Measurements from ENCODE around the gene WDR18.

Gene WDR18

DNA sequence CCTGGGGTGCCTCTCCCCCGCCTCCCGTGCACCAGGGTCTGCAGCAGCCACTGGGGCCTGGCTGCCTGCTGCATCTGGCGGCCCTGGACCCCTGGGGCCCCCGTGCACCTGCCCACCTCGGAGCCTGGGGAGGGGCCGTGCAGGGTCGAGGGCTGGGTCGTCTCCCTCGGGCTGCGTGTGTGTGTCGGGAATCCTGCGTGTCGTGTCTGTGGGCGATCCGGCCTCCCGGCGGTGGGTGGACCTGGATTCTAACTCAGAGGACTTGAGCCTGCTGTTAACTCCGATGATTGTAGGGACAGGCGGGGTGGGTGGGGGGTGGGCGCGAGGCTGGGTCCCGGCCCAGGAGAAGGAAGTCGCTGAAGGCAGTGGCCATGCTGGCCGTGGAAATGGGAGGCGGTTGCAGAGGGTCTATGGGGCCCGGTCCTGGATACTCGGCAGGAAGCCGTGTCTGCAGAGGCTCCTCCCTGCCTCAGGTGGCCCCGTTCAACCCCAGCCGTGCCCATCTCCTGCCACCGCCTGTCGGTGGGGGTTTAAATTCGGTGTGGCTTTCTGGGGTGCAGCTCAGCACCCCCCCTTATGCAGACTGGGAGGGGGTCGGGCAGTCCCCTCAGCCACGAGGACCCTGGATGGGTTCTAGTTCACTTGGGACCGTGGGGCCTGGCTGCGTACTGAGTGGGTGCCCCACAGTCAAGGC lies 9.4 kb upstream of the WDR18 start:
- TF ChIP-seq SIN3A (IDR thresholded peaks at IDR 0.05; ENCODE audit: borderline replicate concordance, insufficient read depth, low read length), result no peak
- no peak for TF ChIP-seq TAF1 (IDR thresholded peaks at IDR 0.05; ENCODE audit: borderline replicate concordance, insufficient read depth, low read length)
- no peak for TF ChIP-seq FOXP2 (optimal IDR thresholded peaks at IDR 0.05; ENCODE audit: borderline replicate concordance, extremely low read depth, extremely low read length, insufficient read depth)
- TF ChIP-seq, protein P1, sequence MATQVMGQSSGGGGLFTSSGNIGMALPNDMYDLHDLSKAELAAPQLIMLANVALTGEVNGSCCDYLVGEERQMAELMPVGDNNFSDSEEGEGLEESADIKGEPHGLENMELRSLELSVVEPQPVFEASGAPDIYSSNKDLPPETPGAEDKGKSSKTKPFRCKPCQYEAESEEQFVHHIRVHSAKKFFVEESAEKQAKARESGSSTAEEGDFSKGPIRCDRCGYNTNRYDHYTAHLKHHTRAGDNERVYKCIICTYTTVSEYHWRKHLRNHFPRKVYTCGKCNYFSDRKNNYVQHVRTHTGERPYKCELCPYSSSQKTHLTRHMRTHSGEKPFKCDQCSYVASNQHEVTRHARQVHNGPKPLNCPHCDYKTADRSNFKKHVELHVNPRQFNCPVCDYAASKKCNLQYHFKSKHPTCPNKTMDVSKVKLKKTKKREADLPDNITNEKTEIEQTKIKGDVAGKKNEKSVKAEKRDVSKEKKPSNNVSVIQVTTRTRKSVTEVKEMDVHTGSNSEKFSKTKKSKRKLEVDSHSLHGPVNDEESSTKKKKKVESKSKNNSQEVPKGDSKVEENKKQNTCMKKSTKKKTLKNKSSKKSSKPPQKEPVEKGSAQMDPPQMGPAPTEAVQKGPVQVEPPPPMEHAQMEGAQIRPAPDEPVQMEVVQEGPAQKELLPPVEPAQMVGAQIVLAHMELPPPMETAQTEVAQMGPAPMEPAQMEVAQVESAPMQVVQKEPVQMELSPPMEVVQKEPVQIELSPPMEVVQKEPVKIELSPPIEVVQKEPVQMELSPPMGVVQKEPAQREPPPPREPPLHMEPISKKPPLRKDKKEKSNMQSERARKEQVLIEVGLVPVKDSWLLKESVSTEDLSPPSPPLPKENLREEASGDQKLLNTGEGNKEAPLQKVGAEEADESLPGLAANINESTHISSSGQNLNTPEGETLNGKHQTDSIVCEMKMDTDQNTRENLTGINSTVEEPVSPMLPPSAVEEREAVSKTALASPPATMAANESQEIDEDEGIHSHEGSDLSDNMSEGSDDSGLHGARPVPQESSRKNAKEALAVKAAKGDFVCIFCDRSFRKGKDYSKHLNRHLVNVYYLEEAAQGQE (IDR thresholded peaks at IDR 0.05; ENCODE audit: insufficient read depth in 1 of 2, low read depth in 2 of 2, low read length in 2 of 2), result no peak
- TF ChIP-seq POLR2AphosphoS5 (IDR thresholded peaks at IDR 0.05; ENCODE audit: low read depth, low read length), result no peak

DNA sequence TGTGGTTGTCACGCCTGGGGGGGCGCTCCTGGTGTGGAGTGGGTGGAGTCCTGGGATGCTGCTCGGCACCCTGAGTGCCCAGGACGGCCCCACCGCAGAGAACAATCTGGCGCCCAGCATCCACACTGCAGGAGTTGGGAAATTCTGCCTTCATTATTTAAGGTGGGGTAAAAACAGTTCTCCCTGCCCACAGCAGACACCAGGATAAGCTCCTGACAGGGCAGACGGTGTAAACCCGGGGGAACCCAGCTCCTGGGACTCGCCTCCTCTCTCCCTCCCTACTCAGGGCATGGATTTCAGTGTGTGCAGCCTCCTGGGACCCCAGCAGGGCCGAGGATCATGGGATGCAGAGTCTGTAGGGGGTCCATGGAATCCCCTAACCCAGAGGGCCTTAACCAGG lies 7.7 kb upstream of the WDR18 start:
- TF ChIP-seq POLR2AphosphoS5 (IDR thresholded peaks at IDR 0.05; ENCODE audit: low read depth, low read length) (no peak), SIN3A (IDR thresholded peaks at IDR 0.05; ENCODE audit: borderline replicate concordance, insufficient read depth, low read length) (no peak), TAF1 (IDR thresholded peaks at IDR 0.05; ENCODE audit: borderline replicate concordance, insufficient read depth, low read length) (no peak), FOXP2 (optimal IDR thresholded peaks at IDR 0.05; ENCODE audit: borderline replicate concordance, extremely low read depth, extremely low read length, insufficient read depth) (no peak)
- TF ChIP-seq, protein P1 (IDR thresholded peaks at IDR 0.05; ENCODE audit: insufficient read depth in 1 of 2, low read depth in 2 of 2, low read length in 2 of 2), result no peak

DNA sequence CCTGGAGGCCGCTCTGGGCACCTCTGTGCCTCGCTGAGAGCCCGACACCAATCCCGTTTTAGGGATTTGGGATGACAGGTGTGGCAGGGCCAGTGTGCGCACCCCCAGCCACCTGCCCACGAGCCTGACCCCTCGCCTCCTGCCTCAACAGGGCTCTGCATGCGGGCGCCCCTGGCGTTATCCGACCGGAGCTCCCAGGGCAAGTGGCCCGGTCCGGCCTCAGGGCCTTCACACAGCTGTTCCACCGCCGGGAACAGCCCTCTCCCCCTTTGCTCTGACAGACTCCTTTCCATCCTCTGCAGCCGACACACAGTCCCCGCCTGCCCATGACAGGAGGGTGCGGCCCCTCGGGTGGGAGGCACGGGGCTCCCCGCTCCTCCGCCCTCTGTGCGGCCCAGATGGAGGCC lies 7.1 kb upstream of the WDR18 start:
- no peak for TF ChIP-seq SIN3A (IDR thresholded peaks at IDR 0.05; ENCODE audit: borderline replicate concordance, insufficient read depth, low read length)
- TF ChIP-seq, protein P1 (IDR thresholded peaks at IDR 0.05; ENCODE audit: insufficient read depth in 1 of 2, low read depth in 2 of 2, low read length in 2 of 2), result no peak
- TF ChIP-seq FOXP2 (optimal IDR thresholded peaks at IDR 0.05; ENCODE audit: borderline replicate concordance, extremely low read depth, extremely low read length, insufficient read depth), result no peak
- TF ChIP-seq POLR2AphosphoS5 (IDR thresholded peaks at IDR 0.05; ENCODE audit: low read depth, low read length), result no peak
- TF ChIP-seq TAF1 (IDR thresholded peaks at IDR 0.05; ENCODE audit: borderline replicate concordance, insufficient read depth, low read length), result no peak

DNA sequence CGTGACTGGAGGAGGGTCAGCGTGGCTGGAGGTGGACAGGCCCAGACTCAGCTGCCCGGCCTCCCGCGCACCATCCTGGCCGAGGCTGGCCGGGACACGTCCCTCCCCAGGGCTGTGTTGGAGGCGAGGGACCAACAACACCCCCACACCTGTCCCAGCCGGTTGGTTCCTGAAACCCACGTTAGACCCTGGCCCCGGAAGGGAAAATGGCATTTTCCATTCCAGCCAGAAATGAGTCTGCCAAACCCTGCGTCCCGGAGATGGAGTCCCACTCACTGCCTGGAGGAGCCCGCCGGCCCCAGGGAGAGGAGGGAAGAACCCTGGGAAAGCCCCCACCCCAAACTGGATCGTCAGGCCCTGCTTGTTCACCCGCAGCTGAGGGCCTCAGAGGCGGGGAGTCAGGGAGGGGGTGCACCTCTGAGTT lies 4.8 kb upstream of the WDR18 start:
- TF ChIP-seq, protein P1 (IDR thresholded peaks at IDR 0.05; ENCODE audit: insufficient read depth in 1 of 2, low read depth in 2 of 2, low read length in 2 of 2), result no peak
- TF ChIP-seq TAF1 (IDR thresholded peaks at IDR 0.05; ENCODE audit: borderline replicate concordance, insufficient read depth, low read length) (no peak), FOXP2 (optimal IDR thresholded peaks at IDR 0.05; ENCODE audit: borderline replicate concordance, extremely low read depth, extremely low read length, insufficient read depth) (no peak), SIN3A (IDR thresholded peaks at IDR 0.05; ENCODE audit: borderline replicate concordance, insufficient read depth, low read length) (no peak), POLR2AphosphoS5 (IDR thresholded peaks at IDR 0.05; ENCODE audit: low read depth, low read length) (no peak)
